Erythroblast (primary cell): ENCODE data around the gene MTCH2.
"Not testable (repeated sequence)": the region's sequence is repeated elsewhere in the genome, so short reads cannot be mapped to it uniquely, and the experiment has no call there.

Source experiments
- DNase-seq, 2 experiments: peaks; one replicate each; lab custom pipeline; 2025; lab: John Stamatoyannopoulos, UW
- GATA1 ChIP-seq: IDR thresholded peaks from 2 replicates; pipeline ENCODE4 v1.6.1; 2011; ENCODE audit warnings: low read depth, mild to moderate bottlenecking, control low read depth, low read length, moderate library complexity
- POLR2A ChIP-seq: IDR thresholded peaks from 2 replicates; pipeline ENCODE4 v1.6.1; 2011; ENCODE audit warnings: mild to moderate bottlenecking, low read length

MTCH2 gene

GRCh38 chr11:47659276-47659675, 16.9 kb upstream of the MTCH2 start:
- no peak for TF ChIP-seq POLR2A
- DNase-seq, result no peak

- DNase-seq, result no peak
- TF ChIP-seq GATA1 (no peak), POLR2A (no peak)
Measured at GRCh38 chr11:47656260-47656885, 14.0 kb upstream of the MTCH2 start.

- no peak for DNase-seq
- TF ChIP-seq POLR2A, result no peak
- no peak for TF ChIP-seq GATA1
Measured at GRCh38 chr11:47651818-47652469, 9.6 kb upstream of the MTCH2 start.

GRCh38 chr11:47649276-47649675, 6.9 kb upstream of the MTCH2 start:
- no peak for DNase-seq
- TF ChIP-seq GATA1, result no peak
- TF ChIP-seq POLR2A, result no peak

- no peak for DNase-seq
- no peak for TF ChIP-seq GATA1
Measured at GRCh38 chr11:47646019-47646418, 3.7 kb upstream of the MTCH2 start.

DNA sequence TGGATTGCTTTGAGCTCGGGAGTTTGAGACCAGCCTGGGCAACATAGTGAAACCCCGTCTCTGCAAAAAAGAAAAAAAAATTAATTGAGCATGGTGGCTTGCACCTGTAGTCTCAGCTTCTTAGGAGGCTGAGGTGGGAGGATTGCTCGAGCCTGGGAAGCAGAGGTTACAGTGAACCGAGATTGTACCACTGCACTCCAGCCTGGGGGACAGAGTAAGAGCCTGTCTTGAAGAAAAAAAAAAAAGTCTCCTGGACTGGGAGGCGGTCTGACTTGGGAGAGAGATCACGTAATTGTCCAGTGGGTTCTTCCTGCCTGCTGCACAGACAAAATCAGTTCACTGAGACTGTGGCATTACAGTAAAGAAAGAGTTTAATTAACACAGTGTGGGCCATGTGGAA, 3.1 kb upstream of the MTCH2 start:
- DNase-seq, result no peak
- TF ChIP-seq GATA1, result no peak
- TF ChIP-seq POLR2A, result no peak

- DNase-seq, result peak; percentile 40 to 46
- TF ChIP-seq GATA1 (no peak), POLR2A (no peak)
Measured at GRCh38 chr11:47641600-47642098, 710 bp downstream of the MTCH2 start.

- DNase-seq, result not testable (repeated sequence)
Measured at GRCh38 chr11:47640506-47640905, 1.9 kb downstream of the MTCH2 start.

DNA sequence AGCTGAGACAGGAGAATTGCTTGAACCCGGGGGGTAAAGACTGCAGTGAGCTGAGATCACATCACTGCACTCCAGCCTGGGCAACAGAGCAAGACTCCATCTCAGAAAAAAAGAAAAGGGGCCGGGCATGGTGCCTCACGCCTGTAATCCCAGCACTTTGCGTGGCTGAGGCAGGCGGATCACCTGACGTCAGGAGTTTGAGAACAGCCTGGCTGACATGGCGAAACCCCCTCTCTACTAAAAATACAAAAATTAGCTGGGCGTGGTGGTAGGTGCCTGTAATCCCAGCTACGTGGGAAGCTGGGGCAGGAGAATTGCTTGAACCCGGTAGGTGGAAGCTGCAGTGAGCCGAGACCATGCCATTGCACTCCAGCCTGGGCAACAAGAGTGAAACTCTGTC, 6.0 kb downstream of the MTCH2 start:
- DNase-seq, result not testable (repeated sequence)

GRCh38 chr11:47631473-47631872, 10.9 kb downstream of the MTCH2 start:
- TF ChIP-seq GATA1 (no peak), POLR2A (no peak)
- no peak for DNase-seq

GRCh38 chr11:47628026-47628425, 14.3 kb downstream of the MTCH2 start:
- no peak for TF ChIP-seq POLR2A
- TF ChIP-seq GATA1, result no peak
- peak in 1 of 2 experiments; percentile 11 for DNase-seq

- TF ChIP-seq POLR2A (no peak), GATA1 (no peak)
- no peak for DNase-seq
Measured at GRCh38 chr11:47626234-47626633, 16.1 kb downstream of the MTCH2 start.

DNA sequence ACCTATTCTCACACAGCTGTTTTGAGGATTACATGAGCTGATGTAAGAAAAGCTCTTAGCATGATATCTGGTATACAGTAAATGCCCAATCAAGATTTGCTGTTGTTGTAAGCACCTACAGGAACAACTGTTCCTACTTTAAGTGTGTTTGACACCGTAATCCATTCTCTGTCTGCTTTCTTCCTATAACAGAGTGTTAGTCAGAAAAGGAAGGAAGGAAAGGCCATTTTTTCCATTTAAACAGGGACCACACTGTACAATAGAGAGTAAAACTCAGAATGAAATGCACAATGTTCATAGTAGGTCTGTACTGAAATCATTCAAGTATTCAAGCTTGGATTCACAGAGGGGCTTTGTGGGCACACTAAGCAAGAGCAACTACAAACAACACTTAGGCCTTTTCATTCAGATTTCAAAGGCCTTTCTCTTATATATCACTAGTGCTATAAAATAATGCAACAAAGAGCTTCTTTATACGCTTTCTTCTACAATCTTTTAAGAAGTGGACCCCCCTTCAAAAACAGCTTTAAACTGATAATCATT, 21.5 kb downstream of the MTCH2 start:
- TF ChIP-seq GATA1, result no peak
- no peak for DNase-seq

DNA sequence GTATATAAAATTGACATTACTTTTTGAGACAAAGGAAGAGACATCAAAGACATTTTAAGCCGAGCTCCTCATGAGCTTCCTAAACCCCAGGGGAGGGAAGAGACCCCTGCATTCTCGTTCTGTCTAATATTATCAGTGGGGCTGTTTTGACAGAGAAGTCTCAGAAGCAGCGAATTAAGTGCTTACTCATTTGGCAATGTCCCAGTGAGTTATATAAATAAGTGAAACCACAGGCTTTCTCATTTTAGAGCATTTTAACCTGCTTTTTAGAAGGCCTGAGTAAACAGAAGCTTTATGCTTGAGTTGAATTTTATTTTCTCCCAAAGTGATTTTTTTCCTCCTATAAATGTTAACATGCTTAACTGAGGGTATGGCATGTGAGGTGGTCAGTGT, 24.9 kb downstream of the MTCH2 start:
- TF ChIP-seq POLR2A (no peak), GATA1 (no peak)
- DNase-seq, result no peak
